ENCODE results near the gene MON2. TPM values are rescaled to one million over a fixed set of nuclear protein-coding genes. Genes with fewer than 3 reads are reported as not detected.

The MON2 gene
- total and polyA plus RNA-seq, 9 donors = 13.1 to 84.4 (median 55.5) TPM

- no peak overlapping the region for H3K4me3 ChIP-seq
- intact Hi-C loops (cut with DNase I) = no loop called here
- no peaks in the 10 kb centered on the region for H3K9me3 ChIP-seq
- TF ChIP-seq POLR2A (IDR thresholded peaks at IDR 0.05) (no peak), CTCF (IDR thresholded peaks at IDR 0.05) (no peak), EP300 (IDR thresholded peaks at IDR 0.05) (no peak)
- no peak overlapping the region for H3K27ac ChIP-seq
- H3K4me1 ChIP-seq (ENCODE audit: insufficient read depth) = peaks cover 7% of the 10 kb centered on the region
- DNase-seq = no peak
- no peaks in the 10 kb centered on the region for H3K27me3 ChIP-seq
- WGBS, 3 donors = 71 to 75% (median 75%) methylated on average over 4 of the region's 4 CpGs
- no peaks in the 10 kb centered on the region for H3K36me3 ChIP-seq
Observed at GRCh38 chr12:62471734-62472133, 5.1 kb downstream of the MON2 start.

GRCh38 chr12:62472472-62472871 is 5.8 kb downstream of the MON2 start:
- no peaks in the 10 kb centered on the region for H3K9me3 ChIP-seq
- no peaks in the 10 kb centered on the region for H3K36me3 ChIP-seq
- H3K27ac ChIP-seq = no peak overlapping the region
- peaks cover 9% of the 10 kb centered on the region for H3K4me1 ChIP-seq (ENCODE audit: insufficient read depth)
- WGBS, 3 donors = 71 to 80% (median 72%) methylated on average over 3 of the region's 3 CpGs
- no peak overlapping the region for H3K4me3 ChIP-seq
- H3K27me3 ChIP-seq = no peaks in the 10 kb centered on the region
- no peak for DNase-seq
- TF ChIP-seq EP300 (IDR thresholded peaks at IDR 0.05) (no peak), POLR2A (IDR thresholded peaks at IDR 0.05) (no peak), CTCF (IDR thresholded peaks at IDR 0.05) (no peak)
- intact Hi-C loops (cut with DNase I) = no loop called here

GRCh38 chr12:62481843-62482540 is 15.4 kb downstream of the MON2 start:
- H3K9me3 ChIP-seq = no peaks in the 10 kb centered on the region
- DNase-seq = no peak
- WGBS, 3 donors = 71 to 92% (median 80%) methylated on average over 4 of the region's 4 CpGs

GRCh38 chr12:62482769-62483168 is 16.1 kb downstream of the MON2 start:
- intact Hi-C loops (cut with DNase I) = no loop called here
- no peaks in the 10 kb centered on the region for H3K4me1 ChIP-seq (ENCODE audit: insufficient read depth)
- no peak overlapping the region for H3K4me3 ChIP-seq
- TF ChIP-seq EP300 (IDR thresholded peaks at IDR 0.05) = no peak
- TF ChIP-seq CTCF (IDR thresholded peaks at IDR 0.05) = no peak
- no peak for TF ChIP-seq POLR2A (IDR thresholded peaks at IDR 0.05)
- H3K27ac ChIP-seq = no peak overlapping the region
- 94 to 97% (median 97%) methylated on average over 3 of the region's 3 CpGs for WGBS, 3 donors
- no peaks in the 10 kb centered on the region for H3K27me3 ChIP-seq
- no peaks in the 10 kb centered on the region for H3K36me3 ChIP-seq
- no peak for DNase-seq
- no peaks in the 10 kb centered on the region for H3K9me3 ChIP-seq

More at GRCh38 chr12:62481843-62482540, 15.4 kb downstream of the MON2 start:
- no peak overlapping the region for H3K27ac ChIP-seq
- TF ChIP-seq POLR2A (IDR thresholded peaks at IDR 0.05) (no peak), CTCF (IDR thresholded peaks at IDR 0.05) (no peak), EP300 (IDR thresholded peaks at IDR 0.05) (no peak)
- intact Hi-C loops (cut with DNase I) = no loop called here
- H3K4me1 ChIP-seq (ENCODE audit: insufficient read depth) = peaks cover 2% of the 10 kb centered on the region
- H3K36me3 ChIP-seq = no peaks in the 10 kb centered on the region
- no peak overlapping the region for H3K4me3 ChIP-seq
- H3K27me3 ChIP-seq = no peaks in the 10 kb centered on the region
